ENCODE data around the gene UVRAG. TPM values are rescaled to one million over a fixed set of nuclear protein-coding genes. Genes with fewer than 3 reads are reported as not detected.

Gene UVRAG
- total and polyA plus RNA-seq, 2 of the 13 experiments (the other 11 are each of a cell fraction or from before 2014, with no cell fraction given) = 9.7 to 17.3 TPM

GRCh38 chr11:76148941-76149613, 334.1 kb downstream of the UVRAG start (continued):
- TF ChIP-seq ZNF615 (CRISPR knock-in tag; IDR thresholded peaks at IDR 0.05; ENCODE audit: borderline replicate concordance) (no peak), MEIS2 (CRISPR knock-in tag; IDR thresholded peaks at IDR 0.05) (no peak; the same call in 1 of the 2 replicates), GATA4 (IDR thresholded peaks at IDR 0.05; ENCODE audit: borderline replicate concordance, low read depth) (no peak), CSRNP1 (CRISPR knock-in tag; IDR thresholded peaks at IDR 0.05) (no peak), ZBTB26 (CRISPR knock-in tag; IDR thresholded peaks at IDR 0.05; ENCODE audit: borderline replicate concordance) (no peak), POGZ (CRISPR knock-in tag; IDR thresholded peaks at IDR 0.05) (peak; percentile 45; the same call in 1 of the 2 replicates), FOSL1 (CRISPR knock-in tag; IDR thresholded peaks at IDR 0.05; ENCODE audit: borderline replicate concordance) (peak; percentile 74), PAWR (CRISPR knock-in tag; IDR thresholded peaks at IDR 0.05; ENCODE audit: borderline replicate concordance) (no peak), ZNF687 (CRISPR knock-in tag; IDR thresholded peaks at IDR 0.05) (peak; percentile 55), ZNF367 (CRISPR knock-in tag; IDR thresholded peaks at IDR 0.05; ENCODE audit: borderline replicate concordance) (no peak), IKZF4 (CRISPR knock-in tag; IDR thresholded peaks at IDR 0.05; ENCODE audit: borderline replicate concordance, low read depth, not compliant biosample characterization) (no peak), RARA (CRISPR knock-in tag; IDR thresholded peaks at IDR 0.05) (no peak), ZNF597 (CRISPR knock-in tag; IDR thresholded peaks at IDR 0.05) (no peak), ONECUT2 (CRISPR knock-in tag; IDR thresholded peaks at IDR 0.05) (no peak), POLR2AphosphoS2 (IDR thresholded peaks at IDR 0.05; ENCODE audit: low read depth, low read length) (no peak), ZNF317 (CRISPR knock-in tag; IDR thresholded peaks at IDR 0.05) (no peak; the same call in 1 of the 2 replicates), ZNF552 (CRISPR knock-in tag; IDR thresholded peaks at IDR 0.05; ENCODE audit: borderline replicate concordance) (no peak), ZNF292 (CRISPR knock-in tag; IDR thresholded peaks at IDR 0.05; ENCODE audit: borderline replicate concordance, low read depth) (no peak), ZBTB39 (CRISPR knock-in tag; IDR thresholded peaks at IDR 0.05) (no peak)

Data from HepG2 (cell line).